ENCODE measurements around the gene GAREM2.

Gene GAREM2

GRCh38 chr2:26169681-26170414 lies 3.0 kb upstream of the GAREM2 start:
- DNase-seq (ENCODE audit: low read depth) = no peak

- no peak for DNase-seq (ENCODE audit: low read depth)
Measured at GRCh38 chr2:26170795-26171194, 2.1 kb upstream of the GAREM2 start.

- no peak for DNase-seq (ENCODE audit: low read depth)
Measured at GRCh38 chr2:26172189-26172870, 558 bp upstream of the GAREM2 start.

- no peak for DNase-seq (ENCODE audit: low read depth)
Measured at GRCh38 chr2:26173776-26174482, 1.0 kb downstream of the GAREM2 start.

GRCh38 chr2:26174691-26175465 lies 2.0 kb downstream of the GAREM2 start:
- no peak for DNase-seq (ENCODE audit: low read depth)

- DNase-seq (ENCODE audit: low read depth) = no peak
Measured at GRCh38 chr2:26175466-26176278, 2.8 kb downstream of the GAREM2 start.

GRCh38 chr2:26176279-26176615 lies 3.4 kb downstream of the GAREM2 start:
- DNase-seq (ENCODE audit: low read depth) = no peak

- DNase-seq (ENCODE audit: low read depth) = no peak
Measured at GRCh38 chr2:26177122-26177521, 4.2 kb downstream of the GAREM2 start.

- DNase-seq (ENCODE audit: low read depth) = no peak
Measured at GRCh38 chr2:26178246-26178645, 5.4 kb downstream of the GAREM2 start.

- DNase-seq (ENCODE audit: low read depth) = no peak
Measured at GRCh38 chr2:26178746-26179436, 6.0 kb downstream of the GAREM2 start.

GRCh38 chr2:26179446-26179913 lies 6.6 kb downstream of the GAREM2 start:
- DNase-seq (ENCODE audit: low read depth) = no peak

- DNase-seq (ENCODE audit: low read depth) = no peak
Measured at GRCh38 chr2:26182441-26182840, 9.6 kb downstream of the GAREM2 start.

- DNase-seq (ENCODE audit: low read depth) = no peak
Measured at GRCh38 chr2:26182887-26183630, 10.2 kb downstream of the GAREM2 start.

GRCh38 chr2:26184121-26184520 lies 11.2 kb downstream of the GAREM2 start:
- DNase-seq (ENCODE audit: low read depth) = no peak

GRCh38 chr2:26184555-26185303 lies 11.8 kb downstream of the GAREM2 start:
- peak; percentile 71 for DNase-seq (ENCODE audit: low read depth)

- no peak for DNase-seq (ENCODE audit: low read depth)
Measured at GRCh38 chr2:26185304-26185928, 12.5 kb downstream of the GAREM2 start.

GRCh38 chr2:26185954-26186770 lies 13.3 kb downstream of the GAREM2 start:
- DNase-seq (ENCODE audit: low read depth) = no peak

GRCh38 chr2:26187114-26187513 lies 14.2 kb downstream of the GAREM2 start:
- no peak for DNase-seq (ENCODE audit: low read depth)
